PC-9 (cell line): ENCODE results near the gene KIFC3. TPM values are rescaled to one million over a fixed set of nuclear protein-coding genes. Genes with fewer than 3 reads are reported as not detected.

Experiments used
- BruUV-seq: library from RNA; stranded (reverse); fragments of 400-500 nt; replicated peaks from 2 replicates; lab custom pipeline; 2021; lab: Mats Ljungman, UMichigan
- CTCF ChIA-PET: fragments of 300-600 bp; sonication (Branson Sonifier 250); formaldehyde crosslinking; loops from one replicate; lab custom pipeline; 2022; ENCODE audit warnings: antibody characterized with exemption; lab: Charles Lee
- POLR2A ChIA-PET: fragments of 300-600 bp; sonication (Branson Sonifier 250); formaldehyde crosslinking; loops from one replicate; lab custom pipeline; 2022; ENCODE audit warnings: antibody characterized with exemption; ENCODE audit not compliant: unreplicated experiment; lab: Charles Lee
- DNase-seq, 2 experiments: peaks; one replicate each; pipeline versions ENCODE4 v3.0.0 to v3.0.0-alpha.2; 2015 to 2022; ENCODE audit warnings: mixed read lengths in 1 of 2
- H2AFZ ChIP-seq: fragments of 200-600 bp; sonication (generic); 2 replicates; pipeline ENCODE4 v1.8.1; 2017; ENCODE audit warnings: antibody characterized with exemption
- H3F3A ChIP-seq: fragments of 200-600 bp; sonication (generic); 2 replicates; pipeline ENCODE4 v1.8.1; 2017; ENCODE audit warnings: antibody characterized with exemption, mild to moderate bottlenecking, low read depth; ENCODE audit not compliant: insufficient read depth
- H3K27ac ChIP-seq: fragments of 200-600 bp; sonication (generic); 2 replicates; pipeline ENCODE4 v1.6.1; 2016; ENCODE audit warnings: mixed run types
- H3K27me3 ChIP-seq: fragments of 200-600 bp; sonication (generic); 2 replicates; pipeline ENCODE4 v1.6.1; 2016; ENCODE audit warnings: low read depth, mixed run types; ENCODE audit not compliant: insufficient read depth
- H3K36me3 ChIP-seq: fragments of 200-600 bp; sonication (generic); 2 replicates; pipeline ENCODE4 v1.6.1; 2016; ENCODE audit warnings: low read depth, mixed run types
- H3K4me1 ChIP-seq: fragments of 200-600 bp; sonication (generic); replicated peaks from 2 replicates; pipeline ENCODE4 v1.6.1; 2016; ENCODE audit warnings: mixed run types; ENCODE audit not compliant: insufficient read depth
- H3K4me2 ChIP-seq: fragments of 200-600 bp; sonication (generic); 2 replicates; pipeline ENCODE4 v1.6.1; 2017; ENCODE audit warnings: mixed run types
- H3K4me3 ChIP-seq: fragments of 200-600 bp; sonication (generic); 2 replicates; pipeline ENCODE4 v1.6.1; 2016; ENCODE audit warnings: mixed run types
- H3K79me2 ChIP-seq: fragments of 200-600 bp; sonication (generic); 2 replicates; pipeline ENCODE4 v1.6.1; 2017; ENCODE audit warnings: low read depth, mixed run types
- H3K9me2 ChIP-seq: fragments of 200-600 bp; sonication (generic); 2 replicates; pipeline ENCODE4 v1.8.1; 2017; ENCODE audit warnings: mild to moderate bottlenecking; ENCODE audit not compliant: insufficient read depth
- H3K9me3 ChIP-seq: fragments of 200-600 bp; sonication (generic); 2 replicates; pipeline ENCODE4 v1.8.1; 2016; ENCODE audit warnings: low read depth; ENCODE audit not compliant: insufficient read depth
- H4K20me1 ChIP-seq: fragments of 200-600 bp; sonication (generic); 2 replicates; pipeline ENCODE4 v1.8.1; 2017; ENCODE audit not compliant: insufficient read depth
- EZH2 ChIP-seq: fragments of 200-600 bp; sonication (generic); IDR thresholded peaks from 2 replicates; pipeline ENCODE4 v1.8.0; 2017; ENCODE audit warnings: antibody characterized with exemption, low read depth
- intact Hi-C: fragments of 100-400 bp; cut with micrococcal nuclease; formaldehyde crosslinking; loops from one replicate; pipeline ENCODE4 v1.10.0; 2022; ENCODE audit not compliant: unreplicated experiment
- total RNA-seq: library from RNA; stranded (reverse); gene quantifications from 2 replicates; pipeline ENCODE4 v1.2.3, GENCODE V29; 2021
- TF ChIP-seq, protein P1 (sequence below): fragments of 200-600 bp; sonication (generic); conservative IDR thresholded peaks from 2 replicates; pipeline ENCODE4 v1.6.1; 2017; ENCODE audit warnings: mixed run types, antibody characterized with exemption, mild to moderate bottlenecking, moderate library complexity

Gene KIFC3
- total RNA-seq, 1 experiment from 2014 or later: 52.5 TPM

DNA sequence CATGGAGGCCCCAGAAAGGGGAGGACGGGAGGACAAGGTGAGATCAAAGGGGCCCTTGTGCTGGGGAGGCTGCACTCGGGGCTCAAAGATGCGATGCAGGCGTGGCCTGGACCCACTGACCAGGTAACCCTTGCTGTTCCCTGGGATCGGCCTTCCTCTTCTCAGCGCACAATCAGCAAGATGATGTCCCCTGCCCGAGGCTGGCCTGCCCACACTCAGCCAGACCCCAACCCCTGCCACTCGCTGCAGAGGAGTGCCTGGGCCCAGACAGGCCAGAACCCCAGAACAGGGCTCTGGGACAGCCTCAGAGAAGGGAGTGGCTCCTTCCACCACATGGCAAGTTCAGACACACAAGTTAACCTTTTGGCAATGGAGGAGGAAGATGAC lies 14.8 kb downstream of the KIFC3 start:
- no peak for DNase-seq
- intact Hi-C loops: no loop called here
- H2AFZ ChIP-seq: no peak overlapping the region
- H3K9me2 ChIP-seq: no peaks in the 10 kb centered on the region
- H3K27me3 ChIP-seq: no peaks in the 10 kb centered on the region
- no peak overlapping the region for H3K4me3 ChIP-seq
- H3K4me2 ChIP-seq: no peak overlapping the region
- H3K36me3 ChIP-seq: peaks cover 18% of the 10 kb centered on the region
- BruUV-seq: no TSS peak
- H3K27ac ChIP-seq: no peak overlapping the region
- TF ChIP-seq, protein P1, sequence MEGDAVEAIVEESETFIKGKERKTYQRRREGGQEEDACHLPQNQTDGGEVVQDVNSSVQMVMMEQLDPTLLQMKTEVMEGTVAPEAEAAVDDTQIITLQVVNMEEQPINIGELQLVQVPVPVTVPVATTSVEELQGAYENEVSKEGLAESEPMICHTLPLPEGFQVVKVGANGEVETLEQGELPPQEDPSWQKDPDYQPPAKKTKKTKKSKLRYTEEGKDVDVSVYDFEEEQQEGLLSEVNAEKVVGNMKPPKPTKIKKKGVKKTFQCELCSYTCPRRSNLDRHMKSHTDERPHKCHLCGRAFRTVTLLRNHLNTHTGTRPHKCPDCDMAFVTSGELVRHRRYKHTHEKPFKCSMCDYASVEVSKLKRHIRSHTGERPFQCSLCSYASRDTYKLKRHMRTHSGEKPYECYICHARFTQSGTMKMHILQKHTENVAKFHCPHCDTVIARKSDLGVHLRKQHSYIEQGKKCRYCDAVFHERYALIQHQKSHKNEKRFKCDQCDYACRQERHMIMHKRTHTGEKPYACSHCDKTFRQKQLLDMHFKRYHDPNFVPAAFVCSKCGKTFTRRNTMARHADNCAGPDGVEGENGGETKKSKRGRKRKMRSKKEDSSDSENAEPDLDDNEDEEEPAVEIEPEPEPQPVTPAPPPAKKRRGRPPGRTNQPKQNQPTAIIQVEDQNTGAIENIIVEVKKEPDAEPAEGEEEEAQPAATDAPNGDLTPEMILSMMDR: no peak
- no peak for TF ChIP-seq EZH2
- no peaks in the 10 kb centered on the region for H3K9me3 ChIP-seq
- ChIA-PET CTCF (no interaction called here), POLR2A (no interaction called here)
- peaks cover 7% of the 10 kb centered on the region for H3K4me1 ChIP-seq
- H4K20me1 ChIP-seq: no peaks in the 10 kb centered on the region
- peaks cover 11% of the 10 kb centered on the region; the same call in 1 of the 2 replicates for H3F3A ChIP-seq
- no peaks in the 10 kb centered on the region; the same call in 1 of the 2 replicates for H3K79me2 ChIP-seq

DNA sequence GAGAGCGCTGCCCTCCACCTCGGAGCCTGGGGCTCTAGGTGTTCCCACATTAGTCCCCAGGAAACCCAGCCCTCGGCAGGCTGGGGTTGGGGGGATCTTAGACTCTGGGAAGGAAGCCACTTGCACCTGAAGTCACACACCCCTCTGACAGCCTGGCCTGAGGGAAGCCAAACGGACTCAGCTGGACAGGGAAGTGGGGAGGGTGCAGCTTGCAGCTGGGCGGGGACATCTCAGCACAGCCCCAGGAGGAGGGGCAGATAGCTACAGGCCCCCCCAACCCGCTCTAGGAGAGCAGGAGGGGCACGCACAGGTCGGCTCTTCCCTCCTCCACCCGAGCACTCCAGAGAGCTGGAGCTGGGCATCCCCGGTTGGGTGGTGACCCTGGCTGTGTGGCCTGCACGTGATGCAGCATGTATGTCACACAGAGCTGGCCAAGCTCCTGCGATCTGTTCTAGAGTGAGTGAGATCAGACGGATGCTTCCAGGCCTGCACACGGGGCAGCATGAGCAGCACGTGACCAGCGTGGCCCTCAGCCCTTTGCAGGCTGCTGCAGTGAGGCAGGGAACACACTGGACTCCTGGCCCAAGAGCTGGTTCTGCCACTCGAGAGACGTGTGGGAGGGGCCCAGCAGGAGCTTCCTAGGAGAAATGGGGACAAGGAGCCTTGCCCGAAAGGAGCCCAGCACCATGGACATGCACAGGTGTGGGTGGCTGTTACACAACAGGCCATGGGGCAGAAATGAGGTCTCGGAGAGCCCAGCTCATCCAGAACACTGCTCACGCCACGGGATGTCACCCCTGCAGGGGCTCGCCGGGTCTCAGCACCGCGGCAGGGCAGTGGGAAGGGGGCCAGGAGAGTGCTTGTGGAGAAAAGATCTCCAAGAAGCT lies 15.4 kb downstream of the KIFC3 start:
- no peaks in the 10 kb centered on the region for H4K20me1 ChIP-seq
- ChIA-PET POLR2A (no interaction called here), CTCF (interaction anchor here (0.7 kb wide), 1 partner anchor 51 kb away, joined by 3 read pairs; no protein-coding TSS in a partner anchor)
- TF ChIP-seq EZH2: no peak
- TF ChIP-seq, protein P1: no peak
- no peaks in the 10 kb centered on the region for H3K79me2 ChIP-seq
- peaks cover 12% of the 10 kb centered on the region; the same call in 1 of the 2 replicates for H3K36me3 ChIP-seq
- BruUV-seq: no TSS peak
- no peak overlapping the region for H3K4me2 ChIP-seq
- no peaks in the 10 kb centered on the region for H3K9me2 ChIP-seq
- H3K4me1 ChIP-seq: peaks cover 14% of the 10 kb centered on the region
- peaks cover 10% of the 10 kb centered on the region; the same call in 1 of the 2 replicates for H3F3A ChIP-seq
- H3K4me3 ChIP-seq: no peak overlapping the region
- intact Hi-C loops: no loop called here
- H3K9me3 ChIP-seq: no peaks in the 10 kb centered on the region
- H2AFZ ChIP-seq: no peak overlapping the region
- no peak for DNase-seq
- no peaks in the 10 kb centered on the region for H3K27me3 ChIP-seq
- H3K27ac ChIP-seq: no peak overlapping the region

DNA sequence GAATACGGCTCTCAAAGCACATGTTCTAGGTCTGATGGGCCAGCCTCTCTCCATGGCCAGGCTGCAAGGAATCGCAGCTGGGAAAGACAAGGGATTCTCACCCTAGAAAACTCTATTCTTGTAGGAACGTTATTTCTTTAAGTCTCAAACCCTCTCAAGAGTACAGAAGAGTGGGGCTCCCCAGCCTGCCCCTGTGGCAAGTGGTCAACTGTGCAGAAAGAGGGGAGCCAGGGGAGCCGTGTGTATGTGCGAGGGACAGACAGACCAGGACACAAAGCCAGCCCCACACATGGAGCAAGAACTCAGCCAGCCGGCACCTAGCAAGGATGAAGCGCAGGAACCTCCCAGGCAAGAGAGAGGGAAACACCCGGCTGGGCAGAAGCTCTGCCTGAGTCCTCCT lies 16.4 kb downstream of the KIFC3 start:
- ChIA-PET CTCF (no interaction called here), POLR2A (no interaction called here)
- H4K20me1 ChIP-seq: no peaks in the 10 kb centered on the region

More for the DNA sequence above, 16.4 kb downstream of the KIFC3 start:
- H3F3A ChIP-seq: peaks cover 9% of the 10 kb centered on the region; the same call in 1 of the 2 replicates
- no peak overlapping the region for H2AFZ ChIP-seq
- no TSS peak for BruUV-seq
- peaks cover 12% of the 10 kb centered on the region; the same call in 1 of the 2 replicates for H3K36me3 ChIP-seq
- H3K4me2 ChIP-seq: no peak overlapping the region
- no peaks in the 10 kb centered on the region; the same call in 1 of the 2 replicates for H3K9me3 ChIP-seq
- intact Hi-C loops: no loop called here
- TF ChIP-seq, protein P1: no peak
- no peak for TF ChIP-seq EZH2
- no peak for DNase-seq
- H3K9me2 ChIP-seq: no peaks in the 10 kb centered on the region
- no peaks in the 10 kb centered on the region for H3K79me2 ChIP-seq
- no peaks in the 10 kb centered on the region for H3K27me3 ChIP-seq
- no peak overlapping the region for H3K27ac ChIP-seq
- H3K4me1 ChIP-seq: peaks cover 15% of the 10 kb centered on the region
- no peak overlapping the region for H3K4me3 ChIP-seq
